Bronchial epithelial cell (primary cell): ENCODE measurements around the gene SULT1C3. TPM values are rescaled to one million over a fixed set of nuclear protein-coding genes. Genes with fewer than 3 reads are reported as not detected.
A peak's percentile ranks its signal among the peaks of the same experiment; 100 is the strongest.

Experiments used
- DNase-seq: peaks from one replicate; pipeline ENCODE4 v3.0.0-alpha.2; 2010; ENCODE audit warnings: low read depth
- FAIRE-seq: peaks from 2 replicates; lab custom pipeline; 2011; peaks lifted over from hg19 to GRCh38; lab: Jason Lieb, UNC
- H3K27me3 ChIP-seq: 2 replicates; pipeline ENCODE4 v1.5.1; 2011; ENCODE audit warnings: low read length; ENCODE audit not compliant: control insufficient read depth, insufficient read depth
- H3K36me3 ChIP-seq: 2 replicates; pipeline ENCODE4 v1.5.1; 2011; ENCODE audit warnings: low read length; ENCODE audit not compliant: control insufficient read depth, insufficient read depth
- H3K4me3 ChIP-seq: 2 replicates; pipeline ENCODE4 v1.5.1; 2011; ENCODE audit warnings: mild to moderate bottlenecking, low read depth, low read length, control low read depth
- total RNA-seq: library from RNA; depleted of rRNA; stranded (reverse); fragments of >200 nt; gene quantifications from 2 replicates; pipeline ENCODE4 v1.2.1, GENCODE V29; 2014
- TF ChIP-seq, protein P1 (sequence below): IDR thresholded peaks from 2 replicates; pipeline ENCODE4 v1.5.1; 2011; ENCODE audit warnings: mild to moderate bottlenecking, moderate library complexity, low read length, control low read depth, inconsistent platforms; ENCODE audit not compliant: insufficient read depth, severe bottlenecking

SULT1C3 gene
- total RNA-seq, 1 donor from 2014 or later = not detected

GRCh38 chr2:108222261-108222660 lies 17.5 kb upstream of the SULT1C3 start:
- TF ChIP-seq, protein P1, sequence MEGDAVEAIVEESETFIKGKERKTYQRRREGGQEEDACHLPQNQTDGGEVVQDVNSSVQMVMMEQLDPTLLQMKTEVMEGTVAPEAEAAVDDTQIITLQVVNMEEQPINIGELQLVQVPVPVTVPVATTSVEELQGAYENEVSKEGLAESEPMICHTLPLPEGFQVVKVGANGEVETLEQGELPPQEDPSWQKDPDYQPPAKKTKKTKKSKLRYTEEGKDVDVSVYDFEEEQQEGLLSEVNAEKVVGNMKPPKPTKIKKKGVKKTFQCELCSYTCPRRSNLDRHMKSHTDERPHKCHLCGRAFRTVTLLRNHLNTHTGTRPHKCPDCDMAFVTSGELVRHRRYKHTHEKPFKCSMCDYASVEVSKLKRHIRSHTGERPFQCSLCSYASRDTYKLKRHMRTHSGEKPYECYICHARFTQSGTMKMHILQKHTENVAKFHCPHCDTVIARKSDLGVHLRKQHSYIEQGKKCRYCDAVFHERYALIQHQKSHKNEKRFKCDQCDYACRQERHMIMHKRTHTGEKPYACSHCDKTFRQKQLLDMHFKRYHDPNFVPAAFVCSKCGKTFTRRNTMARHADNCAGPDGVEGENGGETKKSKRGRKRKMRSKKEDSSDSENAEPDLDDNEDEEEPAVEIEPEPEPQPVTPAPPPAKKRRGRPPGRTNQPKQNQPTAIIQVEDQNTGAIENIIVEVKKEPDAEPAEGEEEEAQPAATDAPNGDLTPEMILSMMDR = no peak
- Histone ChIP-seq H3K36me3 (no peaks in the 10 kb centered on the region), H3K27me3 (no peaks in the 10 kb centered on the region), H3K4me3 (no peak overlapping the region)
- no peak for DNase-seq
- no peak for FAIRE-seq

- no peaks in the 10 kb centered on the region for H3K27me3 ChIP-seq
- DNase-seq (no peak), FAIRE-seq (no peak)
- no peak overlapping the region for H3K4me3 ChIP-seq
- H3K36me3 ChIP-seq = no peaks in the 10 kb centered on the region
- TF ChIP-seq, protein P1 = no peak
Measured at GRCh38 chr2:108223573-108223972, 16.2 kb upstream of the SULT1C3 start.

GRCh38 chr2:108224022-108224421 lies 15.7 kb upstream of the SULT1C3 start:
- Histone ChIP-seq H3K36me3 (no peaks in the 10 kb centered on the region), H3K27me3 (no peaks in the 10 kb centered on the region), H3K4me3 (no peak overlapping the region)
- FAIRE-seq (no peak), DNase-seq (peak; percentile 13)
- TF ChIP-seq, protein P1 = no peak

- Histone ChIP-seq H3K36me3 (no peaks in the 10 kb centered on the region), H3K27me3 (no peaks in the 10 kb centered on the region), H3K4me3 (no peak overlapping the region)
- DNase-seq (no peak), FAIRE-seq (no peak)
- TF ChIP-seq, protein P1 = no peak
Measured at GRCh38 chr2:108226564-108226963, 13.2 kb upstream of the SULT1C3 start.

- FAIRE-seq = no peak
- no peak overlapping the region for H3K4me3 ChIP-seq
- DNase-seq = no peak
- no peaks in the 10 kb centered on the region for H3K36me3 ChIP-seq
- no peaks in the 10 kb centered on the region for H3K27me3 ChIP-seq
- TF ChIP-seq, protein P1 = no peak
Measured at GRCh38 chr2:108228006-108228405, 11.8 kb upstream of the SULT1C3 start.

GRCh38 chr2:108228537-108228936 lies 11.2 kb upstream of the SULT1C3 start:
- DNase-seq (no peak), FAIRE-seq (no peak)
- H3K36me3 ChIP-seq = no peaks in the 10 kb centered on the region
- TF ChIP-seq, protein P1 = no peak
- H3K4me3 ChIP-seq = no peak overlapping the region
- H3K27me3 ChIP-seq = no peaks in the 10 kb centered on the region
